GM23248 (cell line): ENCODE measurements around the gene PINLYP.

Experiments
- EZH2 ChIP-seq: fragments of 200-600 bp; sonication (generic); IDR thresholded peaks from 2 replicates; pipeline ENCODE4 v1.6.1; 2018; ENCODE audit warnings: antibody characterized with exemption, mild to moderate bottlenecking; ENCODE audit not compliant: insufficient read depth, poor library complexity, severe bottlenecking
- EZH2phosphoT487 ChIP-seq: fragments of 200-600 bp; sonication (generic); IDR thresholded peaks from 2 replicates; pipeline ENCODE4 v1.6.1; 2018; ENCODE audit warnings: antibody characterized with exemption, moderate library complexity, mild to moderate bottlenecking, low read depth; ENCODE audit not compliant: insufficient read depth

DNA sequence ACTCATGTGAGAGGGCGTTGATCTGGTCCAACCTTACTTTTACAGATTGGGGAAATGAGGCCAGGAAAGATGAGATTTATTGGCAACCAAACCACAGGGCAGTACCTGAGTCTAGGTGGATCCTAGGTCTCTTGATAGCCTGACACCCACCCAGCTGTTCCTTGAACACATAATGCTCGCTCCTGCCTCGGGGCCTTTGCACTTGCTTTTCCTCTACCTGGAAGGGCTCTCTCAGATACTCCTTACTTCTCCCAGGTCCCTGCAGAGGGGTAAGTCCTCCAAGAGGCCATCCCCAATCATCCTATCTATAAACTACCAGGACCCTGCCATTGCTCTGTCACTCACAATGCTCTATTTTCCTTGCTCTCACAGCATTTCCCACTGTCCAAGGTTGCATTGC, 35.2 kb upstream of the PINLYP start:
- TF ChIP-seq EZH2phosphoT487 (no peak), EZH2 (no peak)
